Measurements from ENCODE around the gene ZIC2. TPM values are rescaled to one million over a fixed set of nuclear protein-coding genes. Genes with fewer than 3 reads are reported as not detected.

ZIC2 gene
- total and polyA plus RNA-seq, 2 of the 8 experiments (the other 6 are each of a cell fraction or from before 2014, with no cell fraction given): 53.2 to 372 TPM

GRCh38 chr13:99976575-99976974 lies 5.0 kb upstream of the ZIC2 start (continued):
- TF ChIP-seq, protein P1, sequence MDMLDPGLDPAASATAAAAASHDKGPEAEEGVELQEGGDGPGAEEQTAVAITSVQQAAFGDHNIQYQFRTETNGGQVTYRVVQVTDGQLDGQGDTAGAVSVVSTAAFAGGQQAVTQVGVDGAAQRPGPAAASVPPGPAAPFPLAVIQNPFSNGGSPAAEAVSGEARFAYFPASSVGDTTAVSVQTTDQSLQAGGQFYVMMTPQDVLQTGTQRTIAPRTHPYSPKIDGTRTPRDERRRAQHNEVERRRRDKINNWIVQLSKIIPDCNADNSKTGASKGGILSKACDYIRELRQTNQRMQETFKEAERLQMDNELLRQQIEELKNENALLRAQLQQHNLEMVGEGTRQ (IDR thresholded peaks at IDR 0.05; ENCODE audit: low read length): no peak
- no peak for TF ChIP-seq CEBPB (IDR thresholded peaks at IDR 0.05; ENCODE audit: low read depth, low read length)
- no peak for TF ChIP-seq JUN (IDR thresholded peaks at IDR 0.05; ENCODE audit: low read depth, low read length)
- TF ChIP-seq SIX5 (IDR thresholded peaks at IDR 0.05; ENCODE audit: low read depth, low read length): no peak
- no peak for TF ChIP-seq JUND (IDR thresholded peaks at IDR 0.05; ENCODE audit: low read length)
- no peak for TF ChIP-seq YY1 (IDR thresholded peaks at IDR 0.05; ENCODE audit: low read depth, low read length)
